OCI-LY1 (cell line): ENCODE measurements around the gene CTSS.

Experiments used
- H2AFZ ChIP-seq: fragments of 200-600 bp; sonication (generic), shearing (Covaris generic); 2 replicates; pipeline ENCODE4 v1.6.0; 2014; ENCODE audit warnings: antibody characterized with exemption, mild to moderate bottlenecking, low read length
- H3F3A ChIP-seq: fragments of 200-600 bp; sonication (generic), shearing (Covaris generic); 2 replicates; pipeline ENCODE4 v1.6.0; 2014; ENCODE audit warnings: mild to moderate bottlenecking, antibody characterized with exemption, low read length, moderate library complexity; ENCODE audit not compliant: insufficient read depth
- H3K27ac ChIP-seq: fragments of 200-600 bp; sonication (generic); 2 replicates; pipeline ENCODE4 v1.5.1; 2014; ENCODE audit warnings: low read length, mixed run types, mild to moderate bottlenecking, low read depth; ENCODE audit not compliant: poor library complexity, severe bottlenecking
- H3K27me3 ChIP-seq: fragments of 200-600 bp; sonication (generic); 2 replicates; pipeline ENCODE4 v1.6.0; 2014; ENCODE audit warnings: antibody characterized with exemption, mild to moderate bottlenecking, low read length, moderate library complexity; ENCODE audit not compliant: insufficient read depth
- H3K36me3 ChIP-seq: fragments of 200-600 bp; sonication (generic); 2 replicates; pipeline ENCODE4 v1.6.1; 2014; ENCODE audit warnings: mild to moderate bottlenecking, antibody characterized with exemption, low read length, moderate library complexity, mixed read lengths; ENCODE audit not compliant: insufficient read depth
- H3K4me1 ChIP-seq: fragments of 200-600 bp; sonication (generic); 2 replicates; pipeline ENCODE4 v1.5.1; 2014; ENCODE audit warnings: mild to moderate bottlenecking, low read length, moderate library complexity; ENCODE audit not compliant: insufficient read depth, severe bottlenecking
- H3K4me2 ChIP-seq: fragments of 200-600 bp; sonication (generic), shearing (Covaris generic); 2 replicates; pipeline ENCODE4 v1.6.1; 2014; ENCODE audit warnings: low read length
- H3K4me3 ChIP-seq: fragments of 200-600 bp; sonication (generic); 2 replicates; pipeline ENCODE4 v1.5.1; 2014; ENCODE audit warnings: low read length, low read depth, mild to moderate bottlenecking, mixed read lengths; ENCODE audit not compliant: poor library complexity, severe bottlenecking
- H3K79me2 ChIP-seq: fragments of 200-600 bp; shearing (Covaris generic); 2 replicates; pipeline ENCODE4 v1.6.1; 2016; ENCODE audit warnings: mixed run types, low read length, mixed read lengths; ENCODE audit not compliant: insufficient read depth
- H3K9ac ChIP-seq: fragments of 200-600 bp; sonication (generic), shearing (Covaris generic); 2 replicates; pipeline ENCODE4 v1.6.1; 2014; ENCODE audit warnings: mild to moderate bottlenecking, low read length, mixed read lengths
- H3K9me2 ChIP-seq: fragments of 200-600 bp; sonication (generic), shearing (Covaris generic); 2 replicates; pipeline ENCODE4 v1.6.1; 2014; ENCODE audit warnings: low read depth, mild to moderate bottlenecking, low read length, mixed read lengths
- H3K9me3 ChIP-seq: fragments of 200-600 bp; shearing (Covaris generic); 2 replicates; pipeline ENCODE4 v1.6.1; 2014; ENCODE audit warnings: low read length, mixed read lengths
- H4K20me1 ChIP-seq: fragments of 200-600 bp; sonication (generic), shearing (Covaris generic); 2 replicates; pipeline ENCODE4 v1.6.0; 2016; ENCODE audit warnings: mild to moderate bottlenecking, low read length; ENCODE audit not compliant: insufficient read depth
- CTCF ChIP-seq: fragments of 200-600 bp; sonication (generic), shearing (Covaris generic); IDR thresholded peaks from 2 replicates; pipeline ENCODE4 v1.5.1; 2017; ENCODE audit warnings: mild to moderate bottlenecking, antibody characterized with exemption, low read length, moderate library complexity, mixed read lengths
- EZH2 ChIP-seq: fragments of 200-600 bp; sonication (generic), shearing (Covaris generic); IDR thresholded peaks from 2 replicates; pipeline ENCODE4 v1.8.0; 2017; ENCODE audit warnings: borderline replicate concordance, mixed run types, mild to moderate bottlenecking, antibody characterized with exemption, low read length, moderate library complexity, mixed read lengths

CTSS gene

GRCh38 chr1:150730130-150730721, 35.4 kb downstream of the CTSS start:
- 0 out of 2 replicates have a peak, but pooled peaks cover 4% of the 10 kb centered on the region for H3F3A ChIP-seq
- H3K27ac ChIP-seq: no peak overlapping the region
- no peaks in the 10 kb centered on the region for H4K20me1 ChIP-seq
- H3K9me2 ChIP-seq: no peaks in the 10 kb centered on the region
- no peak overlapping the region for H2AFZ ChIP-seq
- H3K9ac ChIP-seq: no peak overlapping the region
- no peaks in the 10 kb centered on the region for H3K27me3 ChIP-seq
- peaks cover 32% of the 10 kb centered on the region; the same call in 1 of the 2 replicates for H3K36me3 ChIP-seq
- TF ChIP-seq EZH2 (no peak), CTCF (no peak)
- no peaks in the 10 kb centered on the region for H3K79me2 ChIP-seq
- H3K4me3 ChIP-seq: no peak overlapping the region
- no peaks in the 10 kb centered on the region for H3K4me1 ChIP-seq
- no peaks in the 10 kb centered on the region for H3K9me3 ChIP-seq
- H3K4me2 ChIP-seq: no peak overlapping the region

DNA sequence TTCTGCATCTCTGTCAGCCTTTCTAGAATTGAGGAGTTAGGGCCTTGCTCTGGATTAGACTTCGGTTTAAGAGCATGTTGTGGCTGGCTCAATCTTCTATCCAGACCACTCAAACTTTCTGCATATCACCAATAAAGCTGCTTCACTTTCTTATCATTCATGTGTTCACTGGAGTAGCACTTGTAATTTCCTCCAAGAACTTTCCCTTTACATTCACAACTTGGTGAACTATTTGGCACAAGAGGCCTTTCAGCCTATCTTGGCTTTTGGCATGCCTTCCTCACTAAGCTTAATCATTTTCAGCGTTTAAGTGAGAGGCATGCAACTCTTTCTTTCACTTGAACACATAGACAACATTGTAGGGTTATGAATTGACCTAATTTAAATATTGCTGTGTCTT, 41.2 kb downstream of the CTSS start:
- no peak overlapping the region for H3K4me2 ChIP-seq
- H3K9me3 ChIP-seq: no peaks in the 10 kb centered on the region
- no peak for TF ChIP-seq EZH2
- no peak for TF ChIP-seq CTCF

GRCh38 chr1:150720703-150721102, 44.9 kb downstream of the CTSS start, which contains the start of gene HORMAD1:
Gene HORMAD1 (minus strand): TSS chr1:150720895. CDS start chr1:150719505, 1,390 bp downstream.
- Histone ChIP-seq H3K9me3 (no peaks in the 10 kb centered on the region), H3K27ac (no peak within 1 kb of the TSS), H3K9ac (no peak within 1 kb of the TSS), H3K4me1 (no peaks in the 10 kb centered on the region), H3K79me2 (no peaks in the 10 kb centered on the region), H2AFZ (no peak within 1 kb of the TSS), H3K4me2 (no peak within 1 kb of the TSS), H3K4me3 (no peak within 1 kb of the TSS), H3K27me3 (no peaks in the 10 kb centered on the region), H3K9me2 (no peaks in the 10 kb centered on the region), H3K36me3 (no peaks in the 10 kb centered on the region), H4K20me1 (no peaks in the 10 kb centered on the region), H3F3A (no peaks in the 10 kb centered on the region)
- no peak for TF ChIP-seq CTCF
- TF ChIP-seq EZH2: no peak

More for the DNA sequence above, 41.2 kb downstream of the CTSS start:
- H3K9me2 ChIP-seq: no peaks in the 10 kb centered on the region
- no peak overlapping the region for H2AFZ ChIP-seq
- H4K20me1 ChIP-seq: no peaks in the 10 kb centered on the region
- no peak overlapping the region for H3K27ac ChIP-seq
- no peak overlapping the region for H3K4me3 ChIP-seq
- H3K4me1 ChIP-seq: no peaks in the 10 kb centered on the region
- H3F3A ChIP-seq: no peaks in the 10 kb centered on the region
- no peaks in the 10 kb centered on the region for H3K79me2 ChIP-seq
- H3K9ac ChIP-seq: no peak overlapping the region
- no peaks in the 10 kb centered on the region for H3K36me3 ChIP-seq
- H3K27me3 ChIP-seq: no peaks in the 10 kb centered on the region
